Smooth muscle cell (in vitro differentiated cells): Measurements from ENCODE around the gene TRMT61B. TPM values are rescaled to one million over a fixed set of nuclear protein-coding genes. Genes with fewer than 3 reads are reported as not detected.

Experiments used
- DNase-seq: peaks from one replicate; lab custom pipeline; 2025; ENCODE audit not compliant: unreplicated experiment; lab: John Stamatoyannopoulos, UW
- H2AFZ ChIP-seq: fragments of 200-600 bp; sonication (generic); 2 replicates; pipeline ENCODE4 v1.6.0; 2016; ENCODE audit warnings: antibody characterized with exemption, low read depth, mild to moderate bottlenecking
- H3F3A ChIP-seq: fragments of 200-600 bp; sonication (generic); 2 replicates; pipeline ENCODE4 v1.6.0; 2017; ENCODE audit warnings: antibody characterized with exemption, low read depth
- H3K27ac ChIP-seq: fragments of 200-600 bp; sonication (generic); 2 replicates; pipeline ENCODE4 v1.5.1; 2016; ENCODE audit warnings: low read depth, mild to moderate bottlenecking
- H3K27me3 ChIP-seq: fragments of 200-600 bp; sonication (generic); 2 replicates; pipeline ENCODE4 v1.6.1; 2016; ENCODE audit warnings: low read depth, mild to moderate bottlenecking
- H3K36me3 ChIP-seq: fragments of 200-600 bp; sonication (generic); 2 replicates; pipeline ENCODE4 v1.5.1; 2016; ENCODE audit warnings: low read depth
- H3K4me1 ChIP-seq: fragments of 200-600 bp; sonication (generic); 2 replicates; pipeline ENCODE4 v1.5.1; 2016; ENCODE audit warnings: low read depth
- H3K4me2 ChIP-seq: fragments of 200-600 bp; sonication (generic); 2 replicates; pipeline ENCODE4 v1.6.0; 2016; ENCODE audit warnings: mild to moderate bottlenecking
- H3K4me3 ChIP-seq: fragments of 200-600 bp; sonication (generic); 2 replicates; pipeline ENCODE4 v1.5.1; 2016; ENCODE audit warnings: mild to moderate bottlenecking
- H3K79me2 ChIP-seq: fragments of 200-600 bp; sonication (generic); 2 replicates; pipeline ENCODE4 v1.6.0; 2016; ENCODE audit warnings: low read depth, mild to moderate bottlenecking
- H3K9ac ChIP-seq: fragments of 200-600 bp; sonication (generic); 2 replicates; pipeline ENCODE4 v1.6.0; 2016; ENCODE audit warnings: low read depth
- H3K9me3 ChIP-seq: fragments of 200-600 bp; sonication (generic); replicated peaks from 2 replicates; pipeline ENCODE4 v1.5.1; 2016; ENCODE audit warnings: low read depth
- H4K20me1 ChIP-seq: fragments of 200-600 bp; sonication (generic); 2 replicates; pipeline ENCODE4 v1.6.0; 2016; ENCODE audit warnings: low read depth
- WGBS: methylation state at CpG from one replicate; pipeline ENCODE4 v1.1.7; 2016; ENCODE audit warnings: low lambda C conversion rate; 5-methylcytosine and 5-hydroxymethylcytosine counted together
- polyA plus RNA-seq: library from polyadenylated mRNA; unstranded; fragments of >200 nt; fragmentation: Nextera tagmentation; extraction: Ambion mirVana; gene quantifications from 2 replicates; pipeline ENCODE4 v1.2.1, GENCODE V29; 2016
- total RNA-seq: library from RNA; depleted of rRNA; stranded (reverse); fragments of >200 nt; gene quantifications from 2 replicates; pipeline ENCODE4 v1.2.3, GENCODE V29; 2014
- TF ChIP-seq, protein P1 (sequence below): fragments of 200-600 bp; sonication (generic); IDR thresholded peaks from 2 replicates; pipeline ENCODE4 v1.5.1; 2017; ENCODE audit warnings: borderline replicate concordance, mild to moderate bottlenecking, antibody characterized with exemption; ENCODE audit not compliant: insufficient read depth, poor library complexity, severe bottlenecking

Gene TRMT61B
- total and polyA plus RNA-seq, 2 experiments from 2014 or later = 6.5 to 8.5 TPM

DNA sequence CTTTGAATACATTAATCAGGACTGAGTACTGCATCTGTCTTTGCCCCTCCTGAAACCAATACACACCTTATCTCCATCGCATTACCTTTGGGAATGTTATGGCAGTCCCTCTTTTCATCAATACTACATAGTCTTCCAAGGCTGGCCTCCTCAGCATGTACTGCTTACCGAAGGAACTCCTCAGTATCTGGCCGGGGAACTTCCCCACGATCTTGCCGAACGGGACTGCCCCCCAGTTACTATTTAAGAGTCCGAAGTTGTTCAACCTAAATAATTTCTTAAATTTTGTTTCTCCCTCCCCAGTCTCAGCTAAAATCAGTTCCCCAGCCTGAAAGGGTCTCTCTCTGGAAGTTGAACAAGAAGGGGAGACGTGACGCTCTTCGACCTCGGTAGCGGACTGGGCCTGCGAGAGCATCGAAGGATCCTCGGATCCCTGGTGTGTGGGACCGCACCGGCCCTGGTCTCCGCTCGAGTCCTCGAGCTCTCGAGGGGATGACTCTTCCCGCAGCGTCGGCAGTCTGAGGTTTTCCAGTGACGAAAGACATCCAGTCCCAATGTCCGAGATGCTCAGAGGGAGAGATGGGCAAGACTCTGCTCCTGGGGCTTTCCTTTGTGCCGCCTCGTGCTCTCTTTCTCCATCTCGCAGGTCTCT, 489 bp downstream of the TRMT61B start:
- TF ChIP-seq, protein P1, sequence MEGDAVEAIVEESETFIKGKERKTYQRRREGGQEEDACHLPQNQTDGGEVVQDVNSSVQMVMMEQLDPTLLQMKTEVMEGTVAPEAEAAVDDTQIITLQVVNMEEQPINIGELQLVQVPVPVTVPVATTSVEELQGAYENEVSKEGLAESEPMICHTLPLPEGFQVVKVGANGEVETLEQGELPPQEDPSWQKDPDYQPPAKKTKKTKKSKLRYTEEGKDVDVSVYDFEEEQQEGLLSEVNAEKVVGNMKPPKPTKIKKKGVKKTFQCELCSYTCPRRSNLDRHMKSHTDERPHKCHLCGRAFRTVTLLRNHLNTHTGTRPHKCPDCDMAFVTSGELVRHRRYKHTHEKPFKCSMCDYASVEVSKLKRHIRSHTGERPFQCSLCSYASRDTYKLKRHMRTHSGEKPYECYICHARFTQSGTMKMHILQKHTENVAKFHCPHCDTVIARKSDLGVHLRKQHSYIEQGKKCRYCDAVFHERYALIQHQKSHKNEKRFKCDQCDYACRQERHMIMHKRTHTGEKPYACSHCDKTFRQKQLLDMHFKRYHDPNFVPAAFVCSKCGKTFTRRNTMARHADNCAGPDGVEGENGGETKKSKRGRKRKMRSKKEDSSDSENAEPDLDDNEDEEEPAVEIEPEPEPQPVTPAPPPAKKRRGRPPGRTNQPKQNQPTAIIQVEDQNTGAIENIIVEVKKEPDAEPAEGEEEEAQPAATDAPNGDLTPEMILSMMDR = no peak
- H3K9me3 ChIP-seq = no peaks in the 10 kb centered on the region
- no peaks in the 10 kb centered on the region for H3F3A ChIP-seq
- peak overlapping the region; percentile 93 for H3K4me2 ChIP-seq
- H3K9ac ChIP-seq = peak overlapping the region; percentile 92
- H3K79me2 ChIP-seq = peaks cover 41% of the 10 kb centered on the region
- H3K27ac ChIP-seq = peak overlapping the region; percentile 72
- H4K20me1 ChIP-seq = peaks cover 3% of the 10 kb centered on the region
- H3K27me3 ChIP-seq = peaks cover 4% of the 10 kb centered on the region
- no peaks in the 10 kb centered on the region for H3K36me3 ChIP-seq
- peak overlapping the region; percentile 56 for H2AFZ ChIP-seq
- WGBS = 1% methylated on average over 29 of the region's 29 CpGs
- peak overlapping the region; percentile 68 for H3K4me3 ChIP-seq
- DNase-seq = no peak
- peaks cover 8% of the 10 kb centered on the region for H3K4me1 ChIP-seq

- peak overlapping the region; percentile 92 for H3K9ac ChIP-seq
- peaks cover 47% of the 10 kb centered on the region for H3K79me2 ChIP-seq
- H3F3A ChIP-seq = no peaks in the 10 kb centered on the region
- peaks cover 8% of the 10 kb centered on the region for H3K4me1 ChIP-seq
- H3K4me3 ChIP-seq = peak overlapping the region; percentile 68
- H4K20me1 ChIP-seq = peaks cover 11% of the 10 kb centered on the region
- no peaks in the 10 kb centered on the region for H3K9me3 ChIP-seq
- H3K36me3 ChIP-seq = no peaks in the 10 kb centered on the region
- no peak overlapping the region for H2AFZ ChIP-seq
- TF ChIP-seq, protein P1 = no peak
- 81% methylated on average over 12 of the region's 12 CpGs for WGBS
- no peak overlapping the region for H3K27ac ChIP-seq
- DNase-seq = no peak
- peak overlapping the region; percentile 93 for H3K4me2 ChIP-seq
- no peaks in the 10 kb centered on the region for H3K27me3 ChIP-seq
Observed at GRCh38 chr2:28868611-28869010, 1.5 kb downstream of the TRMT61B start.

DNA sequence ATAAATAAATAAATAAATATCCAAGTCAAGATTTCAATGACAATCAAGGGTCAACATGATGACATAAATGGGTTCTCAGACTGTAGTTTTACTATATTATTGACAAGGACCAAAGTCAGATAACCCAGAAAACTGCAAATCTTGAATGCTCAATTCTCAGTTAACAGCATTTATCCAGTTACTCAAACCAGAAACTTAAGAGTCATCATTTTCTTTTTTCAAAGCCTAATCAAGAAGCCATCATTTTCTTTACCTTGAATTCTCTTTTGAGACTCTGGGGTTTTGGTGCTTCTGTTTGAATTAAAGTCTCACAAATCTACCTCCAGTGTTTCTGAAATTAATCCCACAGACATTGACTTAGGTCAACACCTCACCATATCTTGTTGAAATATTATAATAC, 14.1 kb downstream of the TRMT61B start:
- Histone ChIP-seq H3K27ac (no peak overlapping the region), H3K27me3 (no peaks in the 10 kb centered on the region), H3K36me3 (no peaks in the 10 kb centered on the region), H2AFZ (no peak overlapping the region), H3K79me2 (no peaks in the 10 kb centered on the region), H3K9ac (no peak overlapping the region), H3F3A (no peaks in the 10 kb centered on the region), H3K9me3 (no peaks in the 10 kb centered on the region), H4K20me1 (peaks cover 2% of the 10 kb centered on the region), H3K4me1 (no peaks in the 10 kb centered on the region), H3K4me2 (no peak overlapping the region), H3K4me3 (no peak overlapping the region)
- TF ChIP-seq, protein P1 = no peak
- no peak for DNase-seq

DNA sequence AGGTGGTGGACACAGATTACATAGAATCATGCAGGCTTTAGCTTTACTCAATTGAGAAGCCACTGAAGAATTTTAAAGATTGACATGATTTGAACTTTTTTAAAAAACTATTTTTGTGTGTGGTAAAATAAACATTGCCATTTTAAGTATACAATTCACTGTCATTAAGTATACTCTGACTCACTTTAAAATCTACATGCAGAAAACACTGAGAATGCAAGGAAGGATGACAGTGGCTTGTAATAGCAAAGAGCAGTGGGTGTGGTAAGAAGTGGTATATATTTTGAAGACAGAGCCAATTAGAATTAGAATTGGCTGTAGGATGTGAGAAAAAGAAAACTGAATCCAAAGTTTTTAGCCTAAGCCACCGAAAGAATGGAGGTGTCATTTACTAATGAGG, 14.9 kb downstream of the TRMT61B start:
- no peaks in the 10 kb centered on the region for H3K36me3 ChIP-seq
- H3K4me2 ChIP-seq = no peak overlapping the region
- 100% methylated on average over 1 of the region's 1 CpG for WGBS
- H2AFZ ChIP-seq = no peak overlapping the region
- DNase-seq = no peak
- no peaks in the 10 kb centered on the region for H3K9me3 ChIP-seq
- H3K79me2 ChIP-seq = no peaks in the 10 kb centered on the region
- TF ChIP-seq, protein P1 = no peak
- no peak overlapping the region for H3K27ac ChIP-seq
- H3K4me1 ChIP-seq = no peaks in the 10 kb centered on the region
- H3F3A ChIP-seq = no peaks in the 10 kb centered on the region
- H4K20me1 ChIP-seq = peaks cover 2% of the 10 kb centered on the region
- H3K27me3 ChIP-seq = no peaks in the 10 kb centered on the region
- no peak overlapping the region for H3K4me3 ChIP-seq
- no peak overlapping the region for H3K9ac ChIP-seq
